ENCODE results near the gene PFN1. TPM values are rescaled to one million over a fixed set of nuclear protein-coding genes. Genes with fewer than 3 reads are reported as not detected.

Gene PFN1
- total RNA-seq, 2 donors from 2014 or later, result 1,929 to 1,966 TPM

- Mint-ChIP-seq H3K27ac (peak within 1 kb of the TSS; percentile 93 to 98), H3K36me3 (peaks cover 19 to 24% of the 10 kb centered on the region in 2 donors), H3K9me3 (no peaks in the 10 kb centered on the region)
- ATAC-seq (no peak), DNase-seq (ENCODE audit: low spot score in 2 of 2) (no peak)
Observed at GRCh38 chr17:4950746-4951204, 2.4 kb upstream of the PFN1 start, which contains the start of gene ENO3. Gene ENO3, plus strand, starts transcription at chr17:4951119. Its CDS starts 711 bp downstream, at chr17:4951830.

GRCh38 chr17:4950075-4950745, 1.9 kb upstream of the PFN1 start:
- ATAC-seq (peak; percentile 18 to 20), DNase-seq (ENCODE audit: low spot score in 2 of 2) (peak in 1 of 2 donors; percentile 76)
- Mint-ChIP-seq H3K9me3 (no peaks in the 10 kb centered on the region), H3K27ac (peak overlapping the region; percentile 93 to 98), H3K36me3 (peaks cover 25 to 30% of the 10 kb centered on the region in 2 donors)

GRCh38 chr17:4949321-4950074, 1.2 kb upstream of the PFN1 start:
- peak; percentile 45 for ATAC-seq
- peak overlapping the region in 1 of 2 donors; percentile 98 for H3K27ac Mint-ChIP-seq
- peaks cover 32 to 37% of the 10 kb centered on the region in 2 donors for H3K36me3 Mint-ChIP-seq
- DNase-seq (ENCODE audit: low spot score in 2 of 2), result peak; percentile 77 to 91
- no peaks in the 10 kb centered on the region for H3K9me3 Mint-ChIP-seq

- peaks cover 36 to 42% of the 10 kb centered on the region in 2 donors for H3K36me3 Mint-ChIP-seq
- H3K9me3 Mint-ChIP-seq, result no peaks in the 10 kb centered on the region
- peak in 1 of 2 donors; percentile 81 for DNase-seq (ENCODE audit: low spot score in 2 of 2)
- peak overlapping the region; percentile 98 to 99 for H3K27ac Mint-ChIP-seq
- ATAC-seq, result peak; percentile 15 to 56
Observed at GRCh38 chr17:4948931-4949320, 596 bp upstream of the PFN1 start.

GRCh38 chr17:4947411-4948165, 742 bp downstream of the PFN1 start:
- Mint-ChIP-seq H3K36me3 (peaks cover 45 to 53% of the 10 kb centered on the region in 2 donors), H3K9me3 (no peaks in the 10 kb centered on the region), H3K27ac (peak overlapping the region; percentile 94 to 98)
- DNase-seq (ENCODE audit: low spot score in 2 of 2), result peak; percentile 71 to 85
- peak; percentile 19 to 34 for ATAC-seq

- H3K27ac Mint-ChIP-seq, result peak overlapping the region; percentile 84 to 98
- no peak for ATAC-seq
- H3K9me3 Mint-ChIP-seq, result no peaks in the 10 kb centered on the region
- peaks cover 50 to 58% of the 10 kb centered on the region in 2 donors for H3K36me3 Mint-ChIP-seq
- DNase-seq (ENCODE audit: low spot score in 2 of 2), result peak in 1 of 2 donors; percentile 76
Observed at GRCh38 chr17:4947010-4947410, 1.3 kb downstream of the PFN1 start.

- H3K27ac Mint-ChIP-seq, result peak overlapping the region; percentile 84 to 98
- peaks cover 56 to 64% of the 10 kb centered on the region in 2 donors for H3K36me3 Mint-ChIP-seq
- DNase-seq (ENCODE audit: low spot score in 2 of 2), result no peak
- no peaks in the 10 kb centered on the region for H3K9me3 Mint-ChIP-seq
- ATAC-seq, result no peak
Observed at GRCh38 chr17:4946312-4946976, 1.9 kb downstream of the PFN1 start.

- DNase-seq (ENCODE audit: low spot score in 2 of 2) (no peak), ATAC-seq (no peak)
- H3K27ac Mint-ChIP-seq, result peak overlapping the region; percentile 98
- H3K36me3 Mint-ChIP-seq, result peaks cover 61 to 69% of the 10 kb centered on the region in 2 donors
- no peaks in the 10 kb centered on the region for H3K9me3 Mint-ChIP-seq
Observed at GRCh38 chr17:4945944-4946280, 2.4 kb downstream of the PFN1 start.

- peaks cover 67 to 75% of the 10 kb centered on the region in 2 donors for H3K36me3 Mint-ChIP-seq
- DNase-seq (ENCODE audit: low spot score in 2 of 2) (peak; percentile 86 to 89), ATAC-seq (peak; percentile 56 to 61)
- no peaks in the 10 kb centered on the region for H3K9me3 Mint-ChIP-seq
- peak overlapping the region; percentile 98 for H3K27ac Mint-ChIP-seq
Observed at GRCh38 chr17:4945176-4945943, 3.0 kb downstream of the PFN1 start.

GRCh38 chr17:4944554-4945175, 3.7 kb downstream of the PFN1 start:
- H3K36me3 Mint-ChIP-seq, result peaks cover 69 to 81% of the 10 kb centered on the region in 2 donors
- peak in 1 of 2 donors; percentile 1 for ATAC-seq
- peak overlapping the region; percentile 98 for H3K27ac Mint-ChIP-seq
- H3K9me3 Mint-ChIP-seq, result no peaks in the 10 kb centered on the region
- DNase-seq (ENCODE audit: low spot score in 2 of 2), result peak in 1 of 2 donors; percentile 50

GRCh38 chr17:4944163-4944553, 4.2 kb downstream of the PFN1 start:
- Mint-ChIP-seq H3K27ac (peak overlapping the region; percentile 98), H3K9me3 (no peaks in the 10 kb centered on the region), H3K36me3 (peaks cover 73 to 83% of the 10 kb centered on the region in 2 donors)
- DNase-seq (ENCODE audit: low spot score in 2 of 2) (peak in 1 of 2 donors; percentile 57), ATAC-seq (peak; percentile 21 to 28)

GRCh38 chr17:4942760-4943508, 5.4 kb downstream of the PFN1 start:
- Mint-ChIP-seq H3K36me3 (peaks cover 75 to 89% of the 10 kb centered on the region in 2 donors), H3K9me3 (no peaks in the 10 kb centered on the region), H3K27ac (peak overlapping the region; percentile 97 to 98)
- DNase-seq (ENCODE audit: low spot score in 2 of 2) (no peak), ATAC-seq (no peak)

- Mint-ChIP-seq H3K27ac (peak overlapping the region; percentile 97 to 98), H3K36me3 (peaks cover 61 to 75% of the 10 kb centered on the region in 2 donors), H3K9me3 (no peaks in the 10 kb centered on the region)
- ATAC-seq (no peak), DNase-seq (ENCODE audit: low spot score in 2 of 2) (no peak)
Observed at GRCh38 chr17:4941319-4941610, 7.1 kb downstream of the PFN1 start.

- DNase-seq (ENCODE audit: low spot score in 2 of 2) (peak in 1 of 2 donors; percentile 78), ATAC-seq (peak in 1 of 2 donors; percentile 7)
- Mint-ChIP-seq H3K9me3 (no peaks in the 10 kb centered on the region), H3K27ac (peak overlapping the region; percentile 97 to 98), H3K36me3 (peaks cover 56 to 70% of the 10 kb centered on the region in 2 donors)
Observed at GRCh38 chr17:4940555-4941318, 7.6 kb downstream of the PFN1 start.
